ENCODE data around the gene TRIM33. TPM values are rescaled to one million over a fixed set of nuclear protein-coding genes. Genes with fewer than 3 reads are reported as not detected.
"Not testable (repeated sequence)": the region's sequence is repeated elsewhere in the genome, so short reads cannot be mapped to it uniquely, and the experiment has no call there.

Gene TRIM33
- total RNA-seq, 6 donors from 2014 or later: 27.9 to 92.2 (median 40.6) TPM

- ATAC-seq (ENCODE audit: low FRiP score in 2 of 2) (no peak), DNase-seq (no peak)
- TF ChIP-seq POLR2AphosphoS5 (IDR thresholded peaks at IDR 0.05): no peak
- peak in 4 of 6 experiments; percentile 22 to 35 (median 24) for TF ChIP-seq CTCF (IDR thresholded peaks at IDR 0.05)
- no peak for TF ChIP-seq POLR2A (IDR thresholded peaks at IDR 0.05)
- TF ChIP-seq EP300 (IDR thresholded peaks at IDR 0.05): no peak
- H3K27me3 ChIP-seq: no peaks in the 10 kb centered on the region
- no peaks in the 10 kb centered on the region for H3K9me3 ChIP-seq
- no peak overlapping the region for H3K27ac ChIP-seq
- no peak overlapping the region for H3K4me3 ChIP-seq
- 85% methylated on average over 1 of the region's 1 CpG for WGBS, 2 donors
- H3K36me3 ChIP-seq: peaks cover 12 to 64% (median 22%) of the 10 kb centered on the region in 4 donors
- H3K4me1 ChIP-seq: no peaks in the 10 kb centered on the region
Observed at GRCh38 chr1:114428083-114428754, 82.8 kb downstream of the TRIM33 start.

- Histone ChIP-seq H3K27ac (no peak overlapping the region), H3K36me3 (peaks cover 12 to 68% (median 23%) of the 10 kb centered on the region in 4 donors), H3K27me3 (no peaks in the 10 kb centered on the region), H3K9me3 (no peaks in the 10 kb centered on the region), H3K4me3 (no peak overlapping the region), H3K4me1 (no peaks in the 10 kb centered on the region)
- DNase-seq (no peak), ATAC-seq (ENCODE audit: low FRiP score in 2 of 2) (no peak)
- TF ChIP-seq POLR2AphosphoS5 (IDR thresholded peaks at IDR 0.05) (no peak), CTCF (IDR thresholded peaks at IDR 0.05) (no peak), EP300 (IDR thresholded peaks at IDR 0.05) (no peak), POLR2A (IDR thresholded peaks at IDR 0.05) (no peak)
- WGBS, 2 donors: 86 to 96% methylated on average over 3 of the region's 3 CpGs
Observed at GRCh38 chr1:114427612-114428011, 83.4 kb downstream of the TRIM33 start.

DNA sequence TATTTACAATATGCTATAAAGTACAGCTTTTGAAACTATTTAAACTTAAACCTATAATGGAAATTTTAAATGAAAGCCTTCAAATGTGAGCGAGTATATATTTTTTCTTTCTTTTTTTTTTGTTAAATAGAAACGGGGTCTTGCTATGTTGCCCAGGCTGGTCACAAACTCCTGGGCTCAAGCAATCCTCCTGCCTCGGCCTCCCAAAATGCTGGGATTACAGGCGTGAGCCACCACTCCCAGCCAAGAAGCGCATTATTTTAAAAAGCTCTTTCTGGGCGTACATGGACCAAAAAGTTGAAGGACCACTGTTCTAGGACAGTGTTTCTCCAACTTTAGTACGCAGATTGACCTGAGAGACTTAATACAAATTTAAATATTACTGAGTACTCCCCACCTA, 87.5 kb downstream of the TRIM33 start:
- no peak for ATAC-seq (ENCODE audit: low FRiP score in 2 of 2)
- no peak overlapping the region for H3K4me3 ChIP-seq
- no peaks in the 10 kb centered on the region for H3K9me3 ChIP-seq
- H3K27ac ChIP-seq: no peak overlapping the region
- TF ChIP-seq EP300 (IDR thresholded peaks at IDR 0.05): no peak
- no peak for TF ChIP-seq POLR2AphosphoS5 (IDR thresholded peaks at IDR 0.05)
- TF ChIP-seq POLR2A (IDR thresholded peaks at IDR 0.05): no peak
- TF ChIP-seq CTCF (IDR thresholded peaks at IDR 0.05): no peak
- H3K27me3 ChIP-seq: no peaks in the 10 kb centered on the region
- DNase-seq: no peak
- no peaks in the 10 kb centered on the region for H3K4me1 ChIP-seq
- 94 to 97% methylated on average over 7 of the region's 7 CpGs for WGBS, 2 donors
- H3K36me3 ChIP-seq: peaks cover 12 to 89% (median 42%) of the 10 kb centered on the region in 4 donors

GRCh38 chr1:114418948-114419347, 92.1 kb downstream of the TRIM33 start:
- not testable (repeated sequence) for ATAC-seq (ENCODE audit: low FRiP score in 2 of 2); DNase-seq; H3K9me3 ChIP-seq; H3K27ac ChIP-seq; H3K27me3 ChIP-seq; H3K4me1 ChIP-seq; H3K4me3 ChIP-seq
- WGBS, 2 donors: 88 to 97% methylated on average over 7 of the region's 7 CpGs
- peaks cover 0 to 79% (median 28%) of the 10 kb centered on the region in 4 donors for H3K36me3 ChIP-seq

GRCh38 chr1:114397601-114398000, 113.4 kb downstream of the TRIM33 start:
- Histone ChIP-seq H3K27ac (no peak overlapping the region), H3K36me3 (peaks cover 4 to 76% (median 15%) of the 10 kb centered on the region in 4 donors), H3K9me3 (no peaks in the 10 kb centered on the region), H3K4me1 (no peaks in the 10 kb centered on the region), H3K4me3 (no peak overlapping the region), H3K27me3 (no peaks in the 10 kb centered on the region)
- no peak for TF ChIP-seq POLR2A (IDR thresholded peaks at IDR 0.05)
- no peak for TF ChIP-seq CTCF (IDR thresholded peaks at IDR 0.05)
- no peak for TF ChIP-seq EP300 (IDR thresholded peaks at IDR 0.05)
- no peak for TF ChIP-seq POLR2AphosphoS5 (IDR thresholded peaks at IDR 0.05)
- ATAC-seq (ENCODE audit: low FRiP score in 2 of 2) (no peak), DNase-seq (no peak)
- WGBS, 2 donors: 87 to 92% methylated on average over 4 of the region's 4 CpGs
